ENCODE results near the gene JMJD1C.

Gene JMJD1C

GRCh38 chr10:63283093-63283492 lies 182.7 kb downstream of the JMJD1C start:
- no peak overlapping the region for H3K4me3 Mint-ChIP-seq
- H3K4me1 Mint-ChIP-seq (ENCODE audit: low read depth), result peaks cover 17% of the 10 kb centered on the region
- intact Hi-C loops (cut with micrococcal nuclease), result no loop called here
- H3K9me3 Mint-ChIP-seq, result no peaks in the 10 kb centered on the region
- H3K27me3 Mint-ChIP-seq, result no peaks in the 10 kb centered on the region
- H3K27ac Mint-ChIP-seq, result no peak overlapping the region
- no peaks in the 10 kb centered on the region for H3K36me3 Mint-ChIP-seq (ENCODE audit: low read depth)

- intact Hi-C loops (cut with micrococcal nuclease), result no loop called here
- Mint-ChIP-seq H3K27me3 (no peaks in the 10 kb centered on the region), H3K4me1 (ENCODE audit: low read depth) (peaks cover 12% of the 10 kb centered on the region), H3K4me3 (no peak overlapping the region), H3K36me3 (ENCODE audit: low read depth) (no peaks in the 10 kb centered on the region), H3K9me3 (no peaks in the 10 kb centered on the region), H3K27ac (no peak overlapping the region)
Observed at GRCh38 chr10:63281967-63282366, 183.8 kb downstream of the JMJD1C start.

- no peaks in the 10 kb centered on the region for H3K9me3 Mint-ChIP-seq
Observed at GRCh38 chr10:63280386-63280785, 185.4 kb downstream of the JMJD1C start.

GRCh38 chr10:63275094-63275493 lies 190.7 kb downstream of the JMJD1C start:
- H3K27ac Mint-ChIP-seq, result no peak overlapping the region
- intact Hi-C loops (cut with micrococcal nuclease), result no loop called here
- no peaks in the 10 kb centered on the region for H3K9me3 Mint-ChIP-seq
- no peaks in the 10 kb centered on the region for H3K27me3 Mint-ChIP-seq
- no peak overlapping the region for H3K4me3 Mint-ChIP-seq
- H3K4me1 Mint-ChIP-seq (ENCODE audit: low read depth), result peaks cover 16% of the 10 kb centered on the region
- H3K36me3 Mint-ChIP-seq (ENCODE audit: low read depth), result no peaks in the 10 kb centered on the region

More at GRCh38 chr10:63280386-63280785, 185.4 kb downstream of the JMJD1C start:
- H3K27ac Mint-ChIP-seq, result no peak overlapping the region
- H3K4me1 Mint-ChIP-seq (ENCODE audit: low read depth), result peaks cover 5% of the 10 kb centered on the region
- H3K4me3 Mint-ChIP-seq, result no peak overlapping the region
- intact Hi-C loops (cut with micrococcal nuclease), result no loop called here
- no peaks in the 10 kb centered on the region for H3K27me3 Mint-ChIP-seq
- H3K36me3 Mint-ChIP-seq (ENCODE audit: low read depth), result no peaks in the 10 kb centered on the region

- intact Hi-C loops (cut with micrococcal nuclease), result no loop called here
- Mint-ChIP-seq H3K36me3 (ENCODE audit: low read depth) (no peaks in the 10 kb centered on the region), H3K9me3 (no peaks in the 10 kb centered on the region), H3K4me1 (ENCODE audit: low read depth) (peaks cover 19% of the 10 kb centered on the region), H3K27me3 (no peaks in the 10 kb centered on the region), H3K27ac (no peak overlapping the region), H3K4me3 (no peak overlapping the region)
Observed at GRCh38 chr10:63273577-63273976, 192.2 kb downstream of the JMJD1C start.

- intact Hi-C loops (cut with micrococcal nuclease), result loop anchor here (5.0 to 10.0 kb wide), 5 partner anchors 52 to 454 kb away; partner anchors contain the start of genes EGR2 and REEP3
- Mint-ChIP-seq H3K27me3 (no peaks in the 10 kb centered on the region), H3K36me3 (ENCODE audit: low read depth) (peaks cover 8% of the 10 kb centered on the region), H3K9me3 (no peaks in the 10 kb centered on the region), H3K4me3 (peak overlapping the region; percentile 88), H3K27ac (peak overlapping the region; percentile 96), H3K4me1 (ENCODE audit: low read depth) (peaks cover 19% of the 10 kb centered on the region)
Observed at GRCh38 chr10:63268798-63269503, 196.8 kb downstream of the JMJD1C start.

GRCh38 chr10:63268149-63268797 lies 197.5 kb downstream of the JMJD1C start:
- Mint-ChIP-seq H3K9me3 (no peaks in the 10 kb centered on the region), H3K4me3 (peak overlapping the region; percentile 88), H3K4me1 (ENCODE audit: low read depth) (peaks cover 18% of the 10 kb centered on the region), H3K27ac (peak overlapping the region; percentile 96), H3K36me3 (ENCODE audit: low read depth) (peaks cover 8% of the 10 kb centered on the region), H3K27me3 (no peaks in the 10 kb centered on the region)
- intact Hi-C loops (cut with micrococcal nuclease), result loop anchor here (5.0 to 10.0 kb wide), 5 partner anchors 51 to 453 kb away; partner anchors contain the start of genes EGR2 and REEP3

- Mint-ChIP-seq H3K9me3 (no peaks in the 10 kb centered on the region), H3K4me1 (ENCODE audit: low read depth) (peaks cover 20% of the 10 kb centered on the region), H3K27ac (peak overlapping the region; percentile 96), H3K27me3 (no peaks in the 10 kb centered on the region), H3K4me3 (peak overlapping the region; percentile 88), H3K36me3 (ENCODE audit: low read depth) (peaks cover 8% of the 10 kb centered on the region)
- intact Hi-C loops (cut with micrococcal nuclease), result loop anchor here (5.0 to 10.0 kb wide), 5 partner anchors 50 to 453 kb away; partner anchors contain the start of genes EGR2 and REEP3
Observed at GRCh38 chr10:63267414-63268148, 198.2 kb downstream of the JMJD1C start.

GRCh38 chr10:63266391-63267316 lies 199.1 kb downstream of the JMJD1C start:
- Mint-ChIP-seq H3K36me3 (ENCODE audit: low read depth) (peaks cover 8% of the 10 kb centered on the region), H3K27me3 (no peaks in the 10 kb centered on the region), H3K4me1 (ENCODE audit: low read depth) (peaks cover 24% of the 10 kb centered on the region)

GRCh38 chr10:63265683-63266235 lies 200.0 kb downstream of the JMJD1C start:
- Mint-ChIP-seq H3K4me1 (ENCODE audit: low read depth) (peaks cover 32% of the 10 kb centered on the region), H3K27ac (peak overlapping the region; percentile 96), H3K27me3 (no peaks in the 10 kb centered on the region), H3K4me3 (peak overlapping the region; percentile 83), H3K36me3 (ENCODE audit: low read depth) (peaks cover 17% of the 10 kb centered on the region), H3K9me3 (no peaks in the 10 kb centered on the region)
- intact Hi-C loops (cut with micrococcal nuclease), result loop anchor here (5.0 to 10.0 kb wide), 5 partner anchors 48 to 451 kb away; partner anchors contain the start of genes EGR2 and REEP3

More at GRCh38 chr10:63266391-63267316, 199.1 kb downstream of the JMJD1C start:
- Mint-ChIP-seq H3K27ac (peak overlapping the region; percentile 96), H3K4me3 (peak overlapping the region; percentile 63), H3K9me3 (no peaks in the 10 kb centered on the region)
- intact Hi-C loops (cut with micrococcal nuclease), result loop anchor here (5.0 to 10.0 kb wide), 5 partner anchors 49 to 452 kb away; partner anchors contain the start of genes EGR2 and REEP3

- peaks cover 20% of the 10 kb centered on the region for H3K36me3 Mint-ChIP-seq (ENCODE audit: low read depth)
Observed at GRCh38 chr10:63265222-63265617, 200.6 kb downstream of the JMJD1C start.

GRCh38 chr10:63264617-63265221 lies 201.1 kb downstream of the JMJD1C start:
- peaks cover 27% of the 10 kb centered on the region for H3K4me1 Mint-ChIP-seq (ENCODE audit: low read depth)
- H3K9me3 Mint-ChIP-seq, result no peaks in the 10 kb centered on the region
- H3K36me3 Mint-ChIP-seq (ENCODE audit: low read depth), result peaks cover 22% of the 10 kb centered on the region
- H3K4me3 Mint-ChIP-seq, result peak overlapping the region; percentile 83
- intact Hi-C loops (cut with micrococcal nuclease), result loop anchor here (5.0 to 10.0 kb wide), 5 partner anchors 47 to 450 kb away; partner anchors contain the start of genes EGR2 and REEP3
- H3K27ac Mint-ChIP-seq, result peak overlapping the region; percentile 91
- H3K27me3 Mint-ChIP-seq, result no peaks in the 10 kb centered on the region

More at GRCh38 chr10:63265222-63265617, 200.6 kb downstream of the JMJD1C start:
- H3K4me3 Mint-ChIP-seq, result peak overlapping the region; percentile 83
- no peaks in the 10 kb centered on the region for H3K9me3 Mint-ChIP-seq
- intact Hi-C loops (cut with micrococcal nuclease), result loop anchor here (5.0 to 10.0 kb wide), 5 partner anchors 48 to 450 kb away; partner anchors contain the start of genes EGR2 and REEP3
- H3K4me1 Mint-ChIP-seq (ENCODE audit: low read depth), result peaks cover 29% of the 10 kb centered on the region
- no peaks in the 10 kb centered on the region for H3K27me3 Mint-ChIP-seq
- peak overlapping the region; percentile 91 for H3K27ac Mint-ChIP-seq

Measured in dendritic cell treated with granulocyte-macrophage colony-stimulating factor and Interleukin-4, amounts not matched to agents 40 ng/mL and 50 ng/mL, for 4 days (primary cell).